Measurements from ENCODE around the gene MPP3.

DNA sequence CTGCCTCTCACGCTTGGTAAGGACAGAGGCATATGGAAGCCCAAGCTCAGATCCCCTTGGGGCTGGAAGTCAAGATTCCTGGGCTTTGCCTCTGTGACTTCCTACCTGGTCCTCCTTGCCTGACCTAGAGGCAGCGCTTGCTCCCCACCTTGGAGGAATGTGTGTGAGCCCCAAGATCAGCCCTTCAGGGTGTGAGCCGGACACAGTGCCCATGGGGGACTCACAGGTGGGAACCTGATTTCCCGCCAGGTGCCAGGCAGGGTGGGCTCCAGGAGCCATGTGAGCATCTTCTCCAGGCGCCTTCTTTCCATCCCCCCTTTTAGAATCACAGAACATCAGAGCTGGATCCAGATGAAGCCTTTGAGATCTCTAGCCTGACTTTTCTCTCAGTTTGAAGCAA lies 24.2 kb upstream of the MPP3 start:
- no peak for TF ChIP-seq CTCF (IDR thresholded peaks at IDR 0.05)
- no peak for TF ChIP-seq EZH2 (IDR thresholded peaks at IDR 0.05; ENCODE audit: borderline replicate concordance, insufficient read depth, low read depth, low read length, poor library complexity, severe bottlenecking)
